HL-60/S4 treated with phorbol 12-myristate 13-acetate at 8.2 ng/mL for 4 days and 3 days (cell line): Measurements from ENCODE around the gene MAP4K2.

Experiments used
- in situ Hi-C: fragments of 300-500 bp; cut with MboI; formaldehyde crosslinking; loops from 2 replicates; pipeline ENCODE4 v1.15.0; 2022; ENCODE audit warnings: low sequenced_read_pairs

Gene MAP4K2

GRCh38 chr11:64757549-64758329 is 45.3 kb downstream of the MAP4K2 start:
- in situ Hi-C loops, result no loop called here

- in situ Hi-C loops, result no loop called here
Measured at GRCh38 chr11:64755681-64756361, 47.2 kb downstream of the MAP4K2 start.

- in situ Hi-C loops, result no loop called here
Measured at GRCh38 chr11:64754919-64755662, 47.9 kb downstream of the MAP4K2 start.

- in situ Hi-C loops, result no loop called here
Measured at GRCh38 chr11:64754124-64754918, 48.7 kb downstream of the MAP4K2 start.

- in situ Hi-C loops, result no loop called here
Measured at GRCh38 chr11:64753380-64754123, 49.5 kb downstream of the MAP4K2 start.

- in situ Hi-C loops, result no loop called here
Measured at GRCh38 chr11:64753019-64753379, 50.0 kb downstream of the MAP4K2 start.

GRCh38 chr11:64752175-64752970 is 50.6 kb downstream of the MAP4K2 start:
- in situ Hi-C loops, result no loop called here

- in situ Hi-C loops, result no loop called here
Measured at GRCh38 chr11:64751580-64751979, 51.4 kb downstream of the MAP4K2 start.

- in situ Hi-C loops, result no loop called here
Measured at GRCh38 chr11:64751136-64751535, 51.9 kb downstream of the MAP4K2 start.

- in situ Hi-C loops, result no loop called here
Measured at GRCh38 chr11:64750361-64751054, 52.5 kb downstream of the MAP4K2 start.

GRCh38 chr11:64747961-64748665 is 54.9 kb downstream of the MAP4K2 start:
- in situ Hi-C loops, result no loop called here

- in situ Hi-C loops, result no loop called here
Measured at GRCh38 chr11:64746486-64746885, 56.5 kb downstream of the MAP4K2 start.

- in situ Hi-C loops, result no loop called here
Measured at GRCh38 chr11:64745521-64746328, 57.3 kb downstream of the MAP4K2 start.

- in situ Hi-C loops, result no loop called here
Measured at GRCh38 chr11:64745189-64745520, 57.9 kb downstream of the MAP4K2 start.

GRCh38 chr11:64744544-64745188 is 58.3 kb downstream of the MAP4K2 start:
- in situ Hi-C loops, result no loop called here

- in situ Hi-C loops, result no loop called here
Measured at GRCh38 chr11:64743591-64744543, 59.1 kb downstream of the MAP4K2 start, which contains the start of gene RASGRP2. Gene RASGRP2 (minus strand): TSS chr11:64744142. CDS start chr11:64742866, 1,276 bp downstream.
